BE2C (cell line): ENCODE results near the gene CPEB3.

Source experiments
- DNase-seq: peaks from one replicate; pipeline ENCODE4 v3.0.0-alpha.2; 2020
- H3K27me3 ChIP-seq: fragments of 250-450 bp; sonication (Bioruptor Pico); 2 replicates; pipeline ENCODE4 v1.5.1; 2020; ENCODE audit warnings: mild to moderate bottlenecking
- H3K36me3 ChIP-seq: fragments of 250-450 bp; sonication (Bioruptor Pico); 2 replicates; pipeline ENCODE4 v1.5.1; 2020; ENCODE audit warnings: mild to moderate bottlenecking
- H3K4me1 ChIP-seq: fragments of 250-450 bp; sonication (Bioruptor Pico); 2 replicates; pipeline ENCODE4 v1.5.1; 2020
- H3K4me3 ChIP-seq: 2 replicates; pipeline ENCODE4 v1.5.1; 2011; ENCODE audit warnings: low read depth, low read length
- H3K9me3 ChIP-seq: fragments of 250-450 bp; sonication (Bioruptor Pico); 2 replicates; pipeline ENCODE4 v1.5.1; 2020
- CTCF ChIP-seq: IDR thresholded peaks from 2 replicates; pipeline ENCODE4 v1.5.1; 2012; ENCODE audit warnings: mild to moderate bottlenecking, low read depth, low read length

Gene CPEB3

GRCh38 chr10:92131275-92131820, 159.5 kb downstream of the CPEB3 start:
- Histone ChIP-seq H3K4me1 (no peaks in the 10 kb centered on the region), H3K4me3 (no peak overlapping the region), H3K9me3 (no peaks in the 10 kb centered on the region), H3K36me3 (no peaks in the 10 kb centered on the region), H3K27me3 (no peaks in the 10 kb centered on the region)
- no peak for TF ChIP-seq CTCF
- DNase-seq: no peak

- H3K9me3 ChIP-seq: no peaks in the 10 kb centered on the region
- no peak for TF ChIP-seq CTCF
- no peaks in the 10 kb centered on the region for H3K36me3 ChIP-seq
- no peaks in the 10 kb centered on the region for H3K27me3 ChIP-seq
- no peaks in the 10 kb centered on the region for H3K4me1 ChIP-seq
- H3K4me3 ChIP-seq: no peak overlapping the region
- DNase-seq: no peak
Measured at GRCh38 chr10:92130622-92131274, 160.1 kb downstream of the CPEB3 start.

GRCh38 chr10:92126100-92126650, 164.7 kb downstream of the CPEB3 start:
- no peak for DNase-seq
- Histone ChIP-seq H3K9me3 (no peaks in the 10 kb centered on the region), H3K36me3 (no peaks in the 10 kb centered on the region), H3K27me3 (no peaks in the 10 kb centered on the region), H3K4me3 (no peak overlapping the region), H3K4me1 (no peaks in the 10 kb centered on the region)
- no peak for TF ChIP-seq CTCF

- Histone ChIP-seq H3K4me3 (no peak overlapping the region), H3K9me3 (no peaks in the 10 kb centered on the region), H3K27me3 (no peaks in the 10 kb centered on the region), H3K4me1 (no peaks in the 10 kb centered on the region), H3K36me3 (no peaks in the 10 kb centered on the region)
- TF ChIP-seq CTCF: no peak
- no peak for DNase-seq
Measured at GRCh38 chr10:92125144-92125543, 165.7 kb downstream of the CPEB3 start.

- no peaks in the 10 kb centered on the region for H3K36me3 ChIP-seq
- no peaks in the 10 kb centered on the region for H3K4me1 ChIP-seq
- H3K9me3 ChIP-seq: no peaks in the 10 kb centered on the region
- no peak for DNase-seq
- H3K27me3 ChIP-seq: no peaks in the 10 kb centered on the region
- no peak overlapping the region for H3K4me3 ChIP-seq
- no peak for TF ChIP-seq CTCF
Measured at GRCh38 chr10:92124616-92125143, 166.2 kb downstream of the CPEB3 start.

GRCh38 chr10:92124020-92124419, 166.9 kb downstream of the CPEB3 start:
- no peak for TF ChIP-seq CTCF
- H3K36me3 ChIP-seq: no peaks in the 10 kb centered on the region
- no peak for DNase-seq
- H3K27me3 ChIP-seq: no peaks in the 10 kb centered on the region
- no peak overlapping the region for H3K4me3 ChIP-seq
- H3K4me1 ChIP-seq: no peaks in the 10 kb centered on the region
- H3K9me3 ChIP-seq: no peaks in the 10 kb centered on the region
